ENCODE results near the gene SLC25A21. TPM values are rescaled to one million over a fixed set of nuclear protein-coding genes. Genes with fewer than 3 reads are reported as not detected.

Gene SLC25A21
- total and polyA plus RNA-seq, 10 donors: 0.06 to 1.1 (median 0.22) TPM; not detected in 2

- no peak for TF ChIP-seq POLR2A (IDR thresholded peaks at IDR 0.05)
- TF ChIP-seq POLR2AphosphoS5 (IDR thresholded peaks at IDR 0.05): no peak
- no peak for TF ChIP-seq CTCF (IDR thresholded peaks at IDR 0.05 in 8 of 11, conservative IDR thresholded peaks at IDR 0.05 in 3 of 11)
- H3K36me3 ChIP-seq: no peaks in the 10 kb centered on the region
- H3K4me1 ChIP-seq: peaks cover 4 to 65% (median 38%) of the 10 kb centered on the region in 6 donors
- intact Hi-C loops (cut with DNase I; ENCODE audit: low total_unique reads): no loop called here
- 5 to 12% (median 5%) methylated on average over 27 to 39 of the region's 39 CpGs for WGBS, 5 donors
- H3K9me3 ChIP-seq: peaks cover 0 to 25% (median 0%) of the 10 kb centered on the region in 8 donors
- peak overlapping the region in 5 of 8 donors; percentile 0 to 60 (median 9) for H3K4me3 ChIP-seq
- peaks cover 9 to 100% (median 98%) of the 10 kb centered on the region in 7 donors for H3K27me3 ChIP-seq (replicated peaks in 1 of 7)
- no peak overlapping the region for H3K27ac ChIP-seq
- DNase-seq: no peak
Observed at GRCh38 chr14:36663404-36664321, 508.7 kb downstream of the SLC25A21 start.

- TF ChIP-seq POLR2AphosphoS5 (IDR thresholded peaks at IDR 0.05) (peak in 1 of 3 donors; percentile 14), POLR2A (IDR thresholded peaks at IDR 0.05) (no peak)
- Histone ChIP-seq H3K4me3 (peak overlapping the region in 5 of 8 donors; percentile 4 to 60 (median 23)), H3K36me3 (no peaks in the 10 kb centered on the region), H3K27me3 (replicated peaks in 1 of 7) (peaks cover 12 to 100% (median 99%) of the 10 kb centered on the region in 7 donors), H3K4me1 (peaks cover 4 to 74% (median 45%) of the 10 kb centered on the region in 6 donors), H3K9me3 (peaks cover 0 to 25% (median 0%) of the 10 kb centered on the region in 8 donors), H3K27ac (no peak overlapping the region)
- WGBS, 5 donors: 5 to 12% (median 8%) methylated on average over 26 to 71 of the region's 71 CpGs
- no peak for DNase-seq
- intact Hi-C loops (cut with DNase I; ENCODE audit: low total_unique reads): no loop called here
Observed at GRCh38 chr14:36662543-36663403, 509.6 kb downstream of the SLC25A21 start.

- WGBS, 5 donors: 3 to 9% (median 4%) methylated on average over 11 of the region's 11 CpGs
- no peak for DNase-seq
- peaks cover 7 to 80% (median 51%) of the 10 kb centered on the region in 6 donors for H3K4me1 ChIP-seq
- peaks cover 0 to 25% (median 0%) of the 10 kb centered on the region in 8 donors for H3K9me3 ChIP-seq
- TF ChIP-seq CTCF (IDR thresholded peaks at IDR 0.05 in 8 of 11, conservative IDR thresholded peaks at IDR 0.05 in 3 of 11) (no peak), POLR2A (IDR thresholded peaks at IDR 0.05) (no peak), POLR2AphosphoS5 (IDR thresholded peaks at IDR 0.05) (no peak)
- intact Hi-C loops (cut with DNase I; ENCODE audit: low total_unique reads): no loop called here
- H3K36me3 ChIP-seq: no peaks in the 10 kb centered on the region
- H3K27ac ChIP-seq: no peak overlapping the region
- H3K27me3 ChIP-seq (replicated peaks in 1 of 7): peaks cover 12 to 100% (median 99%) of the 10 kb centered on the region in 7 donors
- H3K4me3 ChIP-seq: peak overlapping the region in 4 of 8 donors; percentile 18 to 60 (median 24)
Observed at GRCh38 chr14:36662258-36662542, 510.2 kb downstream of the SLC25A21 start.

- Histone ChIP-seq H3K4me3 (peak within 1 kb of the TSS in 7 of 8 donors; percentile 9 to 60 (median 21)), H3K27ac (no peak within 1 kb of the TSS), H3K9me3 (peaks cover 0 to 22% (median 0%) of the 10 kb centered on the region in 8 donors), H3K27me3 (replicated peaks in 1 of 7) (peaks cover 13 to 100% (median 100%) of the 10 kb centered on the region in 7 donors), H3K36me3 (no peaks in the 10 kb centered on the region), H3K4me1 (peaks cover 8 to 81% (median 55%) of the 10 kb centered on the region in 6 donors)
- TF ChIP-seq POLR2AphosphoS5 (IDR thresholded peaks at IDR 0.05): no peak
- TF ChIP-seq CTCF (IDR thresholded peaks at IDR 0.05 in 8 of 11, conservative IDR thresholded peaks at IDR 0.05 in 3 of 11): no peak
- TF ChIP-seq POLR2A (IDR thresholded peaks at IDR 0.05): no peak
- WGBS, 5 donors: 3 to 7% (median 5%) methylated on average over 26 to 44 of the region's 44 CpGs
- intact Hi-C loops (cut with DNase I; ENCODE audit: low total_unique reads): no loop called here
- no peak for DNase-seq
Observed at GRCh38 chr14:36661506-36662257, 510.7 kb downstream of the SLC25A21 start, which contains the start of gene PAX9. TSS of gene PAX9 (plus strand) at chr14:36661860. CDS start at chr14:36662090, 230 bp downstream.
